GM12801 (cell line): ENCODE data around the gene FAM83E.

Experiments used
- TF ChIP-seq, protein P1 (sequence below): IDR thresholded peaks from one replicate; pipeline ENCODE4 v1.5.1; 2011; ENCODE audit warnings: control low read depth; ENCODE audit not compliant: insufficient read length; ENCODE audit errors: extremely low read depth

Gene FAM83E

DNA sequence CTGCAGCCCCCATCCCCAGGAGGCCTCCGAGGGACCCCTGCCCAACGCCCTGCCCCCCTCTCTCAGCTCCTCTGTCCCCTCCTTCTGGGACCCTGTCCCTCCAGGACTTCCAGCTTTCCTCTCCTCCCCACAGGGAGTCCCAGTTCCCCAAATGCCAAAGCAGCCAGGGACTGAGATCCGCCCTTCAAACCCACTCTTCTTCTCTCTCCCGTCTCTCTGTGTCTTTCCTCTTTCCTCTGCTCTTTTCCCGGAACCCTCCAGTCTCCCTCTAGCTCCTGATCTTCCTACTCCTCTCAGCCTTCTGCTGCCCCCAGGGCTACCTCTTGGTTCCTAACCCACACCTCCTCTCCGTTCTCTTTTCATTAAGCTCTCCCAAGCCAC is 30.7 kb upstream of the FAM83E start:
- TF ChIP-seq, protein P1, sequence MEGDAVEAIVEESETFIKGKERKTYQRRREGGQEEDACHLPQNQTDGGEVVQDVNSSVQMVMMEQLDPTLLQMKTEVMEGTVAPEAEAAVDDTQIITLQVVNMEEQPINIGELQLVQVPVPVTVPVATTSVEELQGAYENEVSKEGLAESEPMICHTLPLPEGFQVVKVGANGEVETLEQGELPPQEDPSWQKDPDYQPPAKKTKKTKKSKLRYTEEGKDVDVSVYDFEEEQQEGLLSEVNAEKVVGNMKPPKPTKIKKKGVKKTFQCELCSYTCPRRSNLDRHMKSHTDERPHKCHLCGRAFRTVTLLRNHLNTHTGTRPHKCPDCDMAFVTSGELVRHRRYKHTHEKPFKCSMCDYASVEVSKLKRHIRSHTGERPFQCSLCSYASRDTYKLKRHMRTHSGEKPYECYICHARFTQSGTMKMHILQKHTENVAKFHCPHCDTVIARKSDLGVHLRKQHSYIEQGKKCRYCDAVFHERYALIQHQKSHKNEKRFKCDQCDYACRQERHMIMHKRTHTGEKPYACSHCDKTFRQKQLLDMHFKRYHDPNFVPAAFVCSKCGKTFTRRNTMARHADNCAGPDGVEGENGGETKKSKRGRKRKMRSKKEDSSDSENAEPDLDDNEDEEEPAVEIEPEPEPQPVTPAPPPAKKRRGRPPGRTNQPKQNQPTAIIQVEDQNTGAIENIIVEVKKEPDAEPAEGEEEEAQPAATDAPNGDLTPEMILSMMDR = no peak

DNA sequence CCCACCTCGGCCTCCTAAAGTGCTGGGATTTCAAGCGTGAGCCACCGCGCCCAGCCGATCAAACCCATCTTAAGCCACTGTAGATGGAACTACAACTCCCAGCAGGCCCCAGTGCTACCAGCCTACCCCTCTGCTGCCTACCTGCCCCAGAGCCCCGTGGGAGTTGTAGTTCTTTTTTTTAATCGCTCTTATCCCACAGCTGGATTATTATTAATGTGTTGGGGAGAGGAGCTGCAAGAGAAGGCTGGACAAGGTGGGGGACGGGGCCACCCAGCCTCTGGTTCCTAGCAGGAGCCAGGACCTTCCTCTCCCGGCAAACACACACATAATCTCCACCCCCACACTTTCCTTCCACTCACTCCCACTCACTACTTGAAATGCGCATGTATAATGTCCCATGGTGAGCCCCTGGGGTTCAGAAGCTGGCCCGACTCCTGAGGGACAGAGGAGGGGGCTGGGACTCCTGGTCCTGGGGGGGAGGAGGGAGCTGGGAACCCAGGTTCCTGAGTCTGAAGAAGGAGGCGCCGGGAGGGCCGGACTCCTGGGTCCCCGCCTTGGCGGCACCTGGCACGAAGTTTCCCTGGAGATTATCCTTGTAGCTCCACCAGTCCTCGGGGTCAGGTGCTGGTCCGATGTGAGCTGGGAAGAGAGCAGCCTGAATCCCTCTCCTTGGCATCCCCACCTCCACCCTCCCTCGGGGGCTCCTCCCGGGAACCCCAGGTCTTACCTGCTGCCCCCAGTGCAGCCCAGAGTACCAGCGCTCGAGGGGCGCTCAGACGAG is 30.2 kb upstream of the FAM83E start:
- TF ChIP-seq, protein P1 = no peak

DNA sequence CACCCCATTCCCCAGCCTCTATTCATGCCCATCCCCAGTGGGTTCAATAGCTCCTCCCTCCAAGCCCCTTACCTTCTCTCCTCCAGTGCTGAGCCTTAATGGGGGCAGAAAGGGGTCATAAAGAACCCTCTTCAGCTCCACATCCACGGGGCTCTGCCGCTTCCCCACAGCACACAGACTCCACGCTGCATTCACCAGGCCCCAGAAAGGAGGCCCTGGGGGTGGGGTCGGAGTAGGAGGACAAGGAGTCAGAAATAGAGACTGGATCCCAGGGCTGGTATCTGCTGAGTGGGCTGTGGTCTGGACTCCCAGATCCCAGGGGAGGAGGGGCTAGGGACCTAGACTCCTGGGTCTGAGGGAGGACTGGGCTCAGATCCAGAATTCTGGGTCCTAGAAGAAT is 29.5 kb upstream of the FAM83E start:
- TF ChIP-seq, protein P1 = no peak

DNA sequence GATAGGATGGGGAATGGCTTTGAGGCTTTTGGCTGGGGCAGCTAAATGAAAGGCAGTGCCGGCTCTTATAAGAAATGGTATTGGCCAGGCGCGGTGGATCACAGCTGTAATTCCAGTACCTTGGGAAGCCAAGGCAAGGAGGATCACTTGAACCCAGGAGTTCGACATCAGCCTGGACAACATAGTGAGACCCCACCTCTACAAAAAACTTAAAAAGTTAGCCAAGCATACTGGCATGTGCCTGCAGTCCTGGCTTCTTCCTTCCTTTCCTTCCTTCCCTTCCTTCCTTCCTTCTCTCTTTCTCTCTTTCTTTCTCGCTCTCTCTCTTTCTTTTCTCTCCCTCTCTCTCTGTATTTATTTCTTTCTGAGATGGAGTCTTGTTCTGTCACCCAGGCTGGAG is 28.0 kb upstream of the FAM83E start:
- TF ChIP-seq, protein P1 = no peak

DNA sequence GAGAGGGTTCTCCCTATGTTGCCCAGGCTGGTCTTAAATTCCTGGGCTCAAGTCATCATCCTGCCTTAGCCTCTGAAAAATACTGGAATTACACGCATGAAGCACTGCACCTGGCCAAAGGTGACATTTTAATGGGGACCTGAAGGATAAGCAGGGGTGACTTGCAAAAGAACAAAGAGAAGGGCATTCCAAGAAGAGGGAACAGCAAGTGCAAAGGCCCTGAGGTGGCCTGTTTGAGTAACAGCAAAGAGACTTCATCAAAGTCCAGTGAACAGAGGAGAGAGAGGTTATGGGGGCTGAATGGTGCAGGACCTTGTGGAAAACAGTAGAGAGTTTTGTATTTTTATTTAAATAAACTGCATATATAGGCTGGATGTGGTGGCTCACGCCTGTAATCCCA is 27.0 kb upstream of the FAM83E start:
- TF ChIP-seq, protein P1 = no peak

DNA sequence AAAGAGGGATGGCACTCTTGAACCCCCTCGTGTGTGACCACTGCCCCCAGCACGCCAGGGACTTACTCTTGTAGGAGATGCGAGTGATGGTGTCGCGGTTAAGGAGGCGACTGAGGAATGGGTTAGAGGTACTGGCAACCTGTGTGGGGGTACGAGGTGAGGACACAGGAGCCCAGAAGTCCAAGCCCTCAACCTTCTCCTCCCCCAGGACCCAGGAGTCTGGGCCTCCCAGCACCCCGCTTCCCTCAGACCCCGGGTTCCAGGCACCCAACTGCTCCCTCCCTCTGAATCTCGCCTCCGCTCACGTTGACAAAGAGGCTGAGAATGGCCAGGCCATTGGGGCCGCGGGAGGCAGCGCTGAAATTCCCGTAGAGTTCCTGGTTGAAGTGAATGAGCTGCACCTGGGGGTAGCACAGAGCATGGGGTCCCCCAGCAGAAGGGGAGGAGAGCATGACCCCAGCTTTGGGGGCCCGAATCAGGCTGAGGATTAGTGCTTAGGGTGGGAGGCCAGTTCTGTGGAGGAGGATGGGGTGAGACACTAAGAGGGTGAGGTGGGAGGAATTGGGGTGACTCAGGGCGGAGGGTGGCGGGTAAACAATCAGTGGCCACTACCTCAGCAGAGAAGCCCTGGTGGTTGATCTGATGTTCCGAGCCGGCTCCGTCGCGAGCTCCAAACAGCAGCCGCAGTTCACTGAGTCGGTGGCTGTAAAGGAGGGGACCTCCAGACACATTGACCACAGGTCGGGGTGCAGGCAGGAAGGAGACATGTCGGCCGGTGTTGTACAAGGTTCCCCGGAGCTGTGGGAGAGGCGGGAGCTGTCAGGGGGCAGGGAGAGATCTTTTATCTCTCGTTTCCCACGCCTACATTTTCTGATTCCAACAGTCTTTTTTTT is 24.9 kb upstream of the FAM83E start:
- TF ChIP-seq, protein P1 = no peak

DNA sequence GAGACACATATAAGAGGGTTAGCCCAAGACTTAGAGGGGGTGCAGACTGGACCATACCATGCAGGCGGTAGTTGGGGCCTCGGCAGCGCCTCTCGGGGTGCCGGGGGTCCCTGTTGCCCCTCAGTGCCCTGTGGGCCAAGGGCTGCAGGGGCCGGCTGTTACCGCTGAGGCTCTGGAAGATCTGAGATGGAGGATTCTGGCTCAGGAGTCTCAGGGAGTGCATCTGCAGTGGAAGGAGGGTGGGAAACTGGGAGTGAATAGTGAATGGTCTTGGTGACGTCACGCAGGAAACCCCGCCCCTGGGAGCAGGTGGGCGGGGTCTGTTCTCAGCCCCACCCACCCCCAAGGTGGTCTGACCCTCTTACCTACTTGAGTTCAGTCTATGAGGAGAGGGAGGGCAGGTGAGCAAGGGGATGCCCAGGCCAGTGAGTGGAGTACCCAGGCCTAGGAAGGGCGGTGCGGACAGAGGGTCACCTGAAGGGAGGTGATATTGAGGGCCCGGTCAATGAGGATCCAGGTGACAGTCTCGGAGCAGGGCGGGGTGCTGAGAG is 24.0 kb upstream of the FAM83E start:
- TF ChIP-seq, protein P1 = no peak
